HepG2 (cell line): ENCODE data around the gene GAS6. TPM values are rescaled to one million over a fixed set of nuclear protein-coding genes. Genes with fewer than 3 reads are reported as not detected.

Source experiments
- ATAC-seq: fragments of 200-7000 bp; cut with Tn5 transposase; 3 replicates; pipeline ENCODE4 v1.9.1; 2020; ENCODE audit warnings: mild to moderate bottlenecking, moderate library complexity
- BruUV-seq: library from RNA; stranded (reverse); fragments of 400-500 nt; replicated peaks from 2 replicates; lab custom pipeline; 2021; lab: Mats Ljungman, UMichigan
- CTCF ChIA-PET: fragments of 300-600 bp; formaldehyde crosslinking; extraction: SDS; loops from one replicate; lab custom pipeline; 2021; ENCODE audit warnings: low total read pairs, inconsistent platforms, low intra/inter-chr PET ratio; lab: Yijun Ruan, JAX
- POLR2A ChIA-PET: fragments of 350-600 bp; sonication (Branson Sonifier 250); formaldehyde crosslinking; loops from one replicate; lab custom pipeline; 2020; ENCODE audit warnings: antibody characterized with exemption, inconsistent platforms; lab: Yijun Ruan, JAX
- DNase-seq: peaks from one replicate; pipeline ENCODE4 v3.0.0-alpha.2; 2015; ENCODE audit warnings: low spot score
- FAIRE-seq: peaks from 3 replicates; lab custom pipeline; 2011; peaks lifted over from hg19 to GRCh38; lab: Jason Lieb, UNC
- H2AFZ ChIP-seq: one replicate; pipeline ENCODE4 v1.6.1; 2011; ENCODE audit warnings: low read length, inconsistent platforms
- H3K27ac ChIP-seq: fragments of 300-600 bp; 3 replicates; pipeline ENCODE4 v1.8.0; 2011; ENCODE audit warnings: mixed run types, mild to moderate bottlenecking, mixed read lengths, low read length, inconsistent platforms; ENCODE audit not compliant: insufficient read depth; ENCODE audit errors: extremely low read length
- H3K27me3 ChIP-seq, 2 experiments: fragments of 200-600 bp in 1 of 2; 2 replicates in 1 of 2; 3 replicates in 1 of 2; pipeline versions ENCODE4 v1.6.0 to v1.8.0; 2011; ENCODE audit warnings: low read length in 2 of 2, mild to moderate bottlenecking in 2 of 2, moderate library complexity in 2 of 2, inconsistent platforms in 1 of 2; ENCODE audit not compliant: insufficient read depth in 2 of 2, control insufficient read depth in 1 of 2
- H3K36me3 ChIP-seq, 2 experiments: fragments of 200-600 bp in 1 of 2; replicated peaks in 1 of 2; 2 replicates in 1 of 2; 3 replicates in 1 of 2; pipeline versions ENCODE4 v1.5.1 to v1.8.0; 2011; ENCODE audit warnings: low read length in 2 of 2, inconsistent platforms in 1 of 2; ENCODE audit not compliant: insufficient read depth in 2 of 2, control insufficient read depth in 1 of 2
- H3K4me1 ChIP-seq: 2 replicates; pipeline ENCODE4 v1.5.1; 2012; ENCODE audit warnings: low read length, inconsistent platforms; ENCODE audit not compliant: insufficient read depth
- H3K4me2 ChIP-seq: 2 replicates; pipeline ENCODE4 v1.6.0; 2011; ENCODE audit warnings: low read depth, low read length, inconsistent platforms
- H3K4me3 ChIP-seq, 3 experiments: fragments of 200-600 bp in 1 of 3; sonication (generic), shearing (Covaris generic) in 1 of 3; replicated peaks in 1 of 3; 2 replicates each; pipeline ENCODE4 v1.5.1; 2011 to 2016; ENCODE audit warnings: low read length in 3 of 3, inconsistent platforms in 2 of 3, low read depth in 2 of 3, mild to moderate bottlenecking in 2 of 3, control low read depth in 1 of 3, mixed read lengths in 1 of 3; ENCODE audit not compliant: insufficient read depth in 1 of 3
- H3K79me2 ChIP-seq: one replicate; pipeline ENCODE4 v1.6.1; 2011; ENCODE audit warnings: low read length, inconsistent platforms; ENCODE audit not compliant: insufficient read depth
- H3K9ac ChIP-seq: 2 replicates; pipeline ENCODE4 v1.6.0; 2011; ENCODE audit warnings: mild to moderate bottlenecking, low read depth, low read length, inconsistent platforms; ENCODE audit not compliant: insufficient read depth
- H3K9me3 ChIP-seq: 2 replicates; pipeline ENCODE4 v1.5.1; 2012; ENCODE audit warnings: mild to moderate bottlenecking, low read length
- H4K20me1 ChIP-seq: 2 replicates; pipeline ENCODE4 v1.6.0; 2011; ENCODE audit warnings: inconsistent platforms, mild to moderate bottlenecking, low read length, moderate library complexity; ENCODE audit not compliant: insufficient read depth
- DNMT3B ChIP-seq: conservative IDR thresholded peaks from 2 replicates; pipeline ENCODE4 v1.6.1; 2016; ENCODE audit warnings: missing biosample characterization, control low read depth
- GZF1 ChIP-seq: sonication (generic); formaldehyde crosslinking; IDR thresholded peaks from 2 replicates; pipeline ENCODE4 v1.5.1; 2020; ENCODE audit warnings: mild to moderate bottlenecking, missing genetic modification reagents
- KMT2B ChIP-seq: IDR thresholded peaks from 2 replicates; pipeline ENCODE4 v1.6.1; 2016; ENCODE audit warnings: missing genetic modification reagents, missing compliant biosample characterization
- NCOA5 ChIP-seq: sonication (generic); formaldehyde crosslinking; IDR thresholded peaks from 2 replicates; pipeline ENCODE4 v1.4.0; 2020; ENCODE audit warnings: missing genetic modification reagents
- PITX1 ChIP-seq: sonication (generic); formaldehyde crosslinking; IDR thresholded peaks from 2 replicates; pipeline ENCODE4 v1.5.1; 2020; ENCODE audit warnings: mild to moderate bottlenecking, missing genetic modification reagents
- PPARG ChIP-seq: conservative IDR thresholded peaks from 2 replicates; pipeline ENCODE4 v1.6.1; 2016; ENCODE audit warnings: missing biosample characterization, missing genetic modification reagents
- SMAD3 ChIP-seq: sonication (generic); formaldehyde crosslinking; IDR thresholded peaks from 2 replicates; pipeline ENCODE4 v1.4.0; 2020; ENCODE audit warnings: missing genetic modification reagents
- SP5 ChIP-seq: IDR thresholded peaks from 2 replicates; pipeline ENCODE4 v1.6.1; 2016; ENCODE audit warnings: low read depth, borderline replicate concordance
- WGBS: methylation state at CpG from one replicate; pipeline ENCODE4 v1.1.6; 2017; ENCODE audit warnings: low lambda C conversion rate; 5-methylcytosine and 5-hydroxymethylcytosine counted together
- in situ Hi-C: cut with HindIII; loops from 2 replicates; pipeline ENCODE4 v1.10.0; 2017; ENCODE audit warnings: low pct_unique_long_range_greater_than_20kb; ENCODE audit not compliant: extremely low pct_ligation_motif_present
- intact Hi-C: fragments of 100-400 bp; cut with micrococcal nuclease; formaldehyde crosslinking; loops from one replicate; pipeline ENCODE4 v1.10.0; 2022; ENCODE audit not compliant: unreplicated experiment
- polyA plus RNA-seq, 8 experiments: library from polyadenylated mRNA; depleted of rRNA in 3 of 8; stranded (reverse) in 7 of 8; unstranded in 1 of 8; fragments of >200 nt; fragmentation: Illumina TruSeq in 4 of 8; extraction: Trizol in 4 of 8; gene quantifications; 2 replicates each; pipeline versions ENCODE4 v1.2.1 to v1.2.3, GENCODE V29; 2011 to 2016; ENCODE audit warnings: low read depth in 4 of 8, missing spikeins in 1 of 8, mixed read lengths in 1 of 8; ENCODE audit not compliant: insufficient read depth in 1 of 8
- total RNA-seq, 5 experiments: library from RNA; depleted of rRNA; stranded (reverse); fragments of >200 nt; fragmentation: Illumina TruSeq; extraction: Trizol; gene quantifications; 2 replicates each; pipeline ENCODE4 v1.2.3, GENCODE V29; 2016; ENCODE audit warnings: low read depth in 1 of 5
- TF ChIP-seq, protein P1 (sequence below): sonication (generic); formaldehyde crosslinking; IDR thresholded peaks from 2 replicates; pipeline ENCODE4 v1.4.0; 2020; ENCODE audit warnings: mild to moderate bottlenecking, missing genetic modification reagents
- TF ChIP-seq, protein P2 (sequence below), 2 experiments: sonication (generic) in 1 of 2; formaldehyde crosslinking in 1 of 2; IDR thresholded peaks; 2 replicates each; pipeline versions ENCODE4 v1.6.1 to v1.9.0; 2014 to 2022; ENCODE audit warnings: antibody characterized with exemption in 1 of 2, borderline replicate concordance in 1 of 2, inconsistent platforms in 1 of 2, low read depth in 1 of 2, missing genetic modification reagents in 1 of 2
- TF ChIP-seq, protein P3 (sequence below): sonication (generic); formaldehyde crosslinking; IDR thresholded peaks from 2 replicates; pipeline ENCODE4 v1.4.0; 2020; ENCODE audit warnings: missing genetic modification reagents
- TF ChIP-seq, protein P4 (sequence below): IDR thresholded peaks from 2 replicates; pipeline ENCODE4 v1.6.1; 2016; ENCODE audit warnings: missing compliant biosample characterization, missing genetic modification reagents, borderline replicate concordance
- TF ChIP-seq, protein P5 (sequence below): sonication (generic); formaldehyde crosslinking; IDR thresholded peaks from 2 replicates; pipeline ENCODE4 v1.5.0; 2020; ENCODE audit warnings: missing genetic modification reagents

GAS6 gene
- total and polyA plus RNA-seq, 2 of the 13 experiments (the other 11 are each of a cell fraction or from before 2014, with no cell fraction given): 0.09 to 0.24 TPM

DNA sequence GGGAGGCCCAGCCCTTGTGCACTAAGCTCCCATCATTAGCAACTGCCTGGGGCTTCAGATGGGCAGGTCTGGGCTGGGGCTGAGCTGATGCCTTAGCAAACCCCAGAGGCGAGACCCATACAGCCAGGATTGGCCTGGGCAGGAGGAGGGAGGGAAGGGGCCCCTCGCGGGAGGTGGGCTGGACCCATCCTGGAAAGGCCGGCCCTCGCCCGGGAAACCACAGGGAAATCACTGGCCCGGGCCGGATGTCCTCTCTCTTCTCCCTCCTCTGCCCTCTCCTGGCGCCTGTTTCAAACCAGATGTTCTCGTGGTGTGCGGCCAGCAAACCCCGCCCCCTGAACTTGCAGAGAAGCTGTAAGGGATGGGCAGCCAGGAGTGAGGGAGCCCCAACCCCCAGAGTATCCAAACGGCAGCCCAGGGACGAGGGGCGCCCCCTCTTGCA, 61.8 kb downstream of the GAS6 start:
- 0% methylated on average over 9 of the region's 15 CpGs for WGBS
- Histone ChIP-seq H4K20me1 (no peaks in the 10 kb centered on the region), H3K4me2 (no peak overlapping the region), H3K27me3 (peaks cover 9 to 24% of the 10 kb centered on the region in 2 experiments; a peak in 4 of 5 replicates), H3K4me1 (no peaks in the 10 kb centered on the region), H3K36me3 (no peaks in the 10 kb centered on the region), H3K9me3 (no peaks in the 10 kb centered on the region), H2AFZ (no peak overlapping the region), H3K27ac (no peak overlapping the region), H3K79me2 (no peaks in the 10 kb centered on the region), H3K4me3 (no peak overlapping the region), H3K9ac (no peak overlapping the region)
- intact Hi-C loops (no loop called here), in situ Hi-C loops (no loop called here)
- FAIRE-seq (no peak), DNase-seq (peak; percentile 13), ATAC-seq (peak; percentile 65)
- ChIA-PET POLR2A (no interaction called here), CTCF (no interaction called here)
- BruUV-seq: no TSS peak
- TF ChIP-seq PPARG (CRISPR knock-in tag): no peak
- TF ChIP-seq SMAD3 (CRISPR knock-in tag): no peak
- no peak for TF ChIP-seq SP5 (CRISPR knock-in tag)
- TF ChIP-seq, protein P1, sequence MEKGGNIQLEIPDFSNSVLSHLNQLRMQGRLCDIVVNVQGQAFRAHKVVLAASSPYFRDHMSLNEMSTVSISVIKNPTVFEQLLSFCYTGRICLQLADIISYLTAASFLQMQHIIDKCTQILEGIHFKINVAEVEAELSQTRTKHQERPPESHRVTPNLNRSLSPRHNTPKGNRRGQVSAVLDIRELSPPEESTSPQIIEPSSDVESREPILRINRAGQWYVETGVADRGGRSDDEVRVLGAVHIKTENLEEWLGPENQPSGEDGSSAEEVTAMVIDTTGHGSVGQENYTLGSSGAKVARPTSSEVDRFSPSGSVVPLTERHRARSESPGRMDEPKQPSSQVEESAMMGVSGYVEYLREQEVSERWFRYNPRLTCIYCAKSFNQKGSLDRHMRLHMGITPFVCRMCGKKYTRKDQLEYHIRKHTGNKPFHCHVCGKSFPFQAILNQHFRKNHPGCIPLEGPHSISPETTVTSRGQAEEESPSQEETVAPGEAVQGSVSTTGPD (CRISPR knock-in tag): no peak
- TF ChIP-seq, protein P2, sequence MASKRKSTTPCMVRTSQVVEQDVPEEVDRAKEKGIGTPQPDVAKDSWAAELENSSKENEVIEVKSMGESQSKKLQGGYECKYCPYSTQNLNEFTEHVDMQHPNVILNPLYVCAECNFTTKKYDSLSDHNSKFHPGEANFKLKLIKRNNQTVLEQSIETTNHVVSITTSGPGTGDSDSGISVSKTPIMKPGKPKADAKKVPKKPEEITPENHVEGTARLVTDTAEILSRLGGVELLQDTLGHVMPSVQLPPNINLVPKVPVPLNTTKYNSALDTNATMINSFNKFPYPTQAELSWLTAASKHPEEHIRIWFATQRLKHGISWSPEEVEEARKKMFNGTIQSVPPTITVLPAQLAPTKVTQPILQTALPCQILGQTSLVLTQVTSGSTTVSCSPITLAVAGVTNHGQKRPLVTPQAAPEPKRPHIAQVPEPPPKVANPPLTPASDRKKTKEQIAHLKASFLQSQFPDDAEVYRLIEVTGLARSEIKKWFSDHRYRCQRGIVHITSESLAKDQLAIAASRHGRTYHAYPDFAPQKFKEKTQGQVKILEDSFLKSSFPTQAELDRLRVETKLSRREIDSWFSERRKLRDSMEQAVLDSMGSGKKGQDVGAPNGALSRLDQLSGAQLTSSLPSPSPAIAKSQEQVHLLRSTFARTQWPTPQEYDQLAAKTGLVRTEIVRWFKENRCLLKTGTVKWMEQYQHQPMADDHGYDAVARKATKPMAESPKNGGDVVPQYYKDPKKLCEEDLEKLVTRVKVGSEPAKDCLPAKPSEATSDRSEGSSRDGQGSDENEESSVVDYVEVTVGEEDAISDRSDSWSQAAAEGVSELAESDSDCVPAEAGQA (IDR thresholded peaks at IDR 0.05; ENCODE audit: low read depth): no peak
- TF ChIP-seq, protein P2 (CRISPR knock-in tag; IDR thresholded peaks at IDR 0.05; ENCODE audit: borderline replicate concordance): no peak
- TF ChIP-seq, protein P3, sequence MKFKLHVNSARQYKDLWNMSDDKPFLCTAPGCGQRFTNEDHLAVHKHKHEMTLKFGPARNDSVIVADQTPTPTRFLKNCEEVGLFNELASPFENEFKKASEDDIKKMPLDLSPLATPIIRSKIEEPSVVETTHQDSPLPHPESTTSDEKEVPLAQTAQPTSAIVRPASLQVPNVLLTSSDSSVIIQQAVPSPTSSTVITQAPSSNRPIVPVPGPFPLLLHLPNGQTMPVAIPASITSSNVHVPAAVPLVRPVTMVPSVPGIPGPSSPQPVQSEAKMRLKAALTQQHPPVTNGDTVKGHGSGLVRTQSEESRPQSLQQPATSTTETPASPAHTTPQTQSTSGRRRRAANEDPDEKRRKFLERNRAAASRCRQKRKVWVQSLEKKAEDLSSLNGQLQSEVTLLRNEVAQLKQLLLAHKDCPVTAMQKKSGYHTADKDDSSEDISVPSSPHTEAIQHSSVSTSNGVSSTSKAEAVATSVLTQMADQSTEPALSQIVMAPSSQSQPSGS (CRISPR knock-in tag): no peak
- TF ChIP-seq, protein P4, sequence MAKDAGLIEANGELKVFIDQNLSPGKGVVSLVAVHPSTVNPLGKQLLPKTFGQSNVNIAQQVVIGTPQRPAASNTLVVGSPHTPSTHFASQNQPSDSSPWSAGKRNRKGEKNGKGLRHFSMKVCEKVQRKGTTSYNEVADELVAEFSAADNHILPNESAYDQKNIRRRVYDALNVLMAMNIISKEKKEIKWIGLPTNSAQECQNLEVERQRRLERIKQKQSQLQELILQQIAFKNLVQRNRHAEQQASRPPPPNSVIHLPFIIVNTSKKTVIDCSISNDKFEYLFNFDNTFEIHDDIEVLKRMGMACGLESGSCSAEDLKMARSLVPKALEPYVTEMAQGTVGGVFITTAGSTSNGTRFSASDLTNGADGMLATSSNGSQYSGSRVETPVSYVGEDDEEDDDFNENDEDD (CRISPR knock-in tag): peak; percentile 60; the same call in 1 of the 2 replicates
- TF ChIP-seq GZF1 (CRISPR knock-in tag): no peak
- TF ChIP-seq KMT2B (CRISPR knock-in tag): no peak
- TF ChIP-seq, protein P5, sequence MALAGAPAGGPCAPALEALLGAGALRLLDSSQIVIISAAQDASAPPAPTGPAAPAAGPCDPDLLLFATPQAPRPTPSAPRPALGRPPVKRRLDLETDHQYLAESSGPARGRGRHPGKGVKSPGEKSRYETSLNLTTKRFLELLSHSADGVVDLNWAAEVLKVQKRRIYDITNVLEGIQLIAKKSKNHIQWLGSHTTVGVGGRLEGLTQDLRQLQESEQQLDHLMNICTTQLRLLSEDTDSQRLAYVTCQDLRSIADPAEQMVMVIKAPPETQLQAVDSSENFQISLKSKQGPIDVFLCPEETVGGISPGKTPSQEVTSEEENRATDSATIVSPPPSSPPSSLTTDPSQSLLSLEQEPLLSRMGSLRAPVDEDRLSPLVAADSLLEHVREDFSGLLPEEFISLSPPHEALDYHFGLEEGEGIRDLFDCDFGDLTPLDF (CRISPR knock-in tag): no peak
- TF ChIP-seq PITX1 (CRISPR knock-in tag): no peak
- TF ChIP-seq DNMT3B (CRISPR knock-in tag): no peak
- TF ChIP-seq NCOA5 (CRISPR knock-in tag): no peak
